HepG2 (cell line): ENCODE measurements around the gene SRSF3. TPM values are rescaled to one million over a fixed set of nuclear protein-coding genes. Genes with fewer than 3 reads are reported as not detected.

ENCODE experiments used
- ATAC-seq: fragments of 200-7000 bp; cut with Tn5 transposase; 3 replicates; pipeline ENCODE4 v1.9.1; 2020; ENCODE audit warnings: mild to moderate bottlenecking, moderate library complexity
- BruUV-seq: library from RNA; stranded (reverse); fragments of 400-500 nt; replicated peaks from 2 replicates; lab custom pipeline; 2021; lab: Mats Ljungman, UMichigan
- CTCF ChIA-PET: fragments of 300-600 bp; formaldehyde crosslinking; extraction: SDS; loops from one replicate; lab custom pipeline; 2021; ENCODE audit warnings: low total read pairs, inconsistent platforms, low intra/inter-chr PET ratio; lab: Yijun Ruan, JAX
- POLR2A ChIA-PET: fragments of 350-600 bp; sonication (Branson Sonifier 250); formaldehyde crosslinking; loops from one replicate; lab custom pipeline; 2020; ENCODE audit warnings: antibody characterized with exemption, inconsistent platforms; lab: Yijun Ruan, JAX
- DNase-seq: peaks from one replicate; pipeline ENCODE4 v3.0.0-alpha.2; 2015; ENCODE audit warnings: low spot score
- FAIRE-seq: peaks from 3 replicates; lab custom pipeline; 2011; peaks lifted over from hg19 to GRCh38; lab: Jason Lieb, UNC
- H2AFZ ChIP-seq: one replicate; pipeline ENCODE4 v1.6.1; 2011; ENCODE audit warnings: low read length, inconsistent platforms
- H3K27ac ChIP-seq: fragments of 300-600 bp; 3 replicates; pipeline ENCODE4 v1.8.0; 2011; ENCODE audit warnings: mixed run types, mild to moderate bottlenecking, mixed read lengths, low read length, inconsistent platforms; ENCODE audit not compliant: insufficient read depth; ENCODE audit errors: extremely low read length
- H3K27me3 ChIP-seq, 2 experiments: fragments of 200-600 bp in 1 of 2; 2 replicates in 1 of 2; 3 replicates in 1 of 2; pipeline versions ENCODE4 v1.6.0 to v1.8.0; 2011; ENCODE audit warnings: low read length in 2 of 2, mild to moderate bottlenecking in 2 of 2, moderate library complexity in 2 of 2, inconsistent platforms in 1 of 2; ENCODE audit not compliant: insufficient read depth in 2 of 2, control insufficient read depth in 1 of 2
- H3K36me3 ChIP-seq, 2 experiments: fragments of 200-600 bp in 1 of 2; replicated peaks in 1 of 2; 2 replicates in 1 of 2; 3 replicates in 1 of 2; pipeline versions ENCODE4 v1.5.1 to v1.8.0; 2011; ENCODE audit warnings: low read length in 2 of 2, inconsistent platforms in 1 of 2; ENCODE audit not compliant: insufficient read depth in 2 of 2, control insufficient read depth in 1 of 2
- H3K4me1 ChIP-seq: 2 replicates; pipeline ENCODE4 v1.5.1; 2012; ENCODE audit warnings: low read length, inconsistent platforms; ENCODE audit not compliant: insufficient read depth
- H3K4me2 ChIP-seq: 2 replicates; pipeline ENCODE4 v1.6.0; 2011; ENCODE audit warnings: low read depth, low read length, inconsistent platforms
- H3K4me3 ChIP-seq, 3 experiments: fragments of 200-600 bp in 1 of 3; sonication (generic), shearing (Covaris generic) in 1 of 3; replicated peaks in 1 of 3; 2 replicates each; pipeline ENCODE4 v1.5.1; 2011 to 2016; ENCODE audit warnings: low read length in 3 of 3, inconsistent platforms in 2 of 3, low read depth in 2 of 3, mild to moderate bottlenecking in 2 of 3, control low read depth in 1 of 3, mixed read lengths in 1 of 3; ENCODE audit not compliant: insufficient read depth in 1 of 3
- H3K79me2 ChIP-seq: one replicate; pipeline ENCODE4 v1.6.1; 2011; ENCODE audit warnings: low read length, inconsistent platforms; ENCODE audit not compliant: insufficient read depth
- H3K9ac ChIP-seq: 2 replicates; pipeline ENCODE4 v1.6.0; 2011; ENCODE audit warnings: mild to moderate bottlenecking, low read depth, low read length, inconsistent platforms; ENCODE audit not compliant: insufficient read depth
- H3K9me3 ChIP-seq: 2 replicates; pipeline ENCODE4 v1.5.1; 2012; ENCODE audit warnings: mild to moderate bottlenecking, low read length
- H4K20me1 ChIP-seq: 2 replicates; pipeline ENCODE4 v1.6.0; 2011; ENCODE audit warnings: inconsistent platforms, mild to moderate bottlenecking, low read length, moderate library complexity; ENCODE audit not compliant: insufficient read depth
- FUBP1 ChIP-seq: sonication (generic); formaldehyde crosslinking; IDR thresholded peaks from 2 replicates; pipeline ENCODE4 v1.5.1; 2020; ENCODE audit warnings: missing genetic modification reagents, mild to moderate bottlenecking, borderline replicate concordance
- GMEB2 ChIP-seq: IDR thresholded peaks from 2 replicates; pipeline ENCODE4 v1.6.1; 2016; ENCODE audit warnings: missing biosample characterization, missing genetic modification reagents, low read depth
- SALL2 ChIP-seq: sonication (generic); formaldehyde crosslinking; IDR thresholded peaks from 2 replicates; pipeline ENCODE4 v1.8.1; 2023; ENCODE audit warnings: mild to moderate bottlenecking, missing genetic modification reagents, inconsistent platforms
- SIN3A ChIP-seq: IDR thresholded peaks from 2 replicates; pipeline ENCODE4 v1.6.1; 2011; ENCODE audit warnings: low read depth, mild to moderate bottlenecking, control low read depth, low read length, borderline replicate concordance
- ZC3H13 ChIP-seq: sonication (generic); formaldehyde crosslinking; IDR thresholded peaks from 2 replicates; pipeline ENCODE4 v1.8.1; 2023; ENCODE audit warnings: mild to moderate bottlenecking, missing genetic modification reagents, moderate library complexity
- ZHX2 ChIP-seq, 2 experiments: sonication (generic) in 1 of 2; formaldehyde crosslinking in 1 of 2; IDR thresholded peaks; 2 replicates each; pipeline versions ENCODE4 v1.6.1 to v1.9.0; 2014 to 2022; ENCODE audit warnings: antibody characterized with exemption in 1 of 2, borderline replicate concordance in 1 of 2, inconsistent platforms in 1 of 2, low read depth in 1 of 2, missing genetic modification reagents in 1 of 2
- ZNF770 ChIP-seq: sonication (generic); formaldehyde crosslinking; IDR thresholded peaks from 2 replicates; pipeline ENCODE4 v1.5.0; 2020; ENCODE audit warnings: mild to moderate bottlenecking, missing genetic modification reagents
- WGBS: methylation state at CpG from one replicate; pipeline ENCODE4 v1.1.6; 2017; ENCODE audit warnings: low lambda C conversion rate; 5-methylcytosine and 5-hydroxymethylcytosine counted together
- in situ Hi-C: cut with HindIII; loops from 2 replicates; pipeline ENCODE4 v1.10.0; 2017; ENCODE audit warnings: low pct_unique_long_range_greater_than_20kb; ENCODE audit not compliant: extremely low pct_ligation_motif_present
- intact Hi-C: fragments of 100-400 bp; cut with micrococcal nuclease; formaldehyde crosslinking; loops from one replicate; pipeline ENCODE4 v1.10.0; 2022; ENCODE audit not compliant: unreplicated experiment
- polyA plus RNA-seq, 8 experiments: library from polyadenylated mRNA; depleted of rRNA in 3 of 8; stranded (reverse) in 7 of 8; unstranded in 1 of 8; fragments of >200 nt; fragmentation: Illumina TruSeq in 4 of 8; extraction: Trizol in 4 of 8; gene quantifications; 2 replicates each; pipeline versions ENCODE4 v1.2.1 to v1.2.3, GENCODE V29; 2011 to 2016; ENCODE audit warnings: low read depth in 4 of 8, missing spikeins in 1 of 8, mixed read lengths in 1 of 8; ENCODE audit not compliant: insufficient read depth in 1 of 8
- total RNA-seq, 5 experiments: library from RNA; depleted of rRNA; stranded (reverse); fragments of >200 nt; fragmentation: Illumina TruSeq; extraction: Trizol; gene quantifications; 2 replicates each; pipeline ENCODE4 v1.2.3, GENCODE V29; 2016; ENCODE audit warnings: low read depth in 1 of 5

SRSF3 gene
- total and polyA plus RNA-seq, 2 of the 13 experiments (the other 11 are each of a cell fraction or from before 2014, with no cell fraction given): 206 to 684 TPM

- H3K4me2 ChIP-seq: no peak overlapping the region
- no TSS peak for BruUV-seq
- H3K4me3 ChIP-seq: no peak overlapping the region
- no peak overlapping the region for H3K27ac ChIP-seq
- H3K4me1 ChIP-seq: peaks cover 31% of the 10 kb centered on the region
- H3K9me3 ChIP-seq: no peaks in the 10 kb centered on the region
- H3K9ac ChIP-seq: no peak overlapping the region
- H3K79me2 ChIP-seq: peaks cover 31% of the 10 kb centered on the region
- FAIRE-seq (no peak), DNase-seq (no peak), ATAC-seq (no peak)
- H4K20me1 ChIP-seq: peaks cover 28% of the 10 kb centered on the region
- TF ChIP-seq SALL2 (CRISPR knock-in tag) (no peak), GMEB2 (no peak), ZHX2 (IDR thresholded peaks at IDR 0.05; ENCODE audit: low read depth) (no peak), ZHX2 (CRISPR knock-in tag; IDR thresholded peaks at IDR 0.05; ENCODE audit: borderline replicate concordance) (no peak), SIN3A (no peak), FUBP1 (CRISPR knock-in tag) (no peak), ZC3H13 (CRISPR knock-in tag) (no peak), ZNF770 (CRISPR knock-in tag) (no peak)
- WGBS: 59% methylated on average over 12 of the region's 12 CpGs
- peaks cover 2 to 12% of the 10 kb centered on the region in 2 experiments; a peak in 4 of 5 replicates for H3K36me3 ChIP-seq
- no peak overlapping the region for H2AFZ ChIP-seq
- ChIA-PET CTCF (no interaction called here), POLR2A (interaction anchor here (0.8 to 3.6 kb wide), 3 partner anchors 10 to 169 kb away, joined by 3 to 29 read pairs (median 11); no protein-coding TSS in a partner anchor)
- intact Hi-C loops: loop anchor here (2.0 to 5.0 kb wide), 2 partner anchors 13 to 170 kb away; no protein-coding TSS in a partner anchor
- no peaks in the 10 kb centered on the region; a peak in 1 of 5 replicates for H3K27me3 ChIP-seq
- in situ Hi-C loops: no loop called here
Measured at GRCh38 chr6:36592221-36592655, 1.9 kb upstream of the SRSF3 start.
